GM12878 (cell line): ENCODE results near the gene MAPK1IP1L. TPM values are rescaled to one million over a fixed set of nuclear protein-coding genes. Genes with fewer than 3 reads are reported as not detected.

ENCODE experiments used
- ATF7 ChIP-seq: fragments of 450-650 bp; IDR thresholded peaks from 2 replicates; pipeline ENCODE4 v1.6.1; 2016; ENCODE audit warnings: low read depth, mild to moderate bottlenecking
- BHLHE40 ChIP-seq, 2 experiments: fragments of 450-650 bp in 1 of 2; IDR thresholded peaks; 2 replicates each; pipeline ENCODE4 v1.6.1; 2011 to 2017; ENCODE audit warnings: low read depth in 2 of 2, borderline replicate concordance in 1 of 2, improper control_type of control experiment in 1 of 2, low read length in 1 of 2, mild to moderate bottlenecking in 1 of 2
- BMI1 ChIP-seq: fragments of 450-650 bp; IDR thresholded peaks from 2 replicates; pipeline ENCODE4 v1.6.1; 2016; ENCODE audit warnings: mild to moderate bottlenecking, moderate library complexity, borderline replicate concordance
- CBX5 ChIP-seq: sonication (generic); IDR thresholded peaks from 2 replicates; pipeline ENCODE4 v1.6.1; 2016; ENCODE audit warnings: low read depth, moderate library complexity, mild to moderate bottlenecking, inconsistent platforms
- ETV6 ChIP-seq, 2 experiments: fragments of 450-650 bp in 1 of 2; IDR thresholded peaks in 1 of 2; conservative IDR thresholded peaks in 1 of 2; 2 replicates each; pipeline ENCODE4 v1.6.1; 2014; ENCODE audit warnings: antibody characterized with exemption in 1 of 2, borderline replicate concordance in 1 of 2, low read depth in 1 of 2, mild to moderate bottlenecking in 1 of 2, moderate library complexity in 1 of 2
- GATAD2B ChIP-seq: fragments of 450-650 bp; conservative IDR thresholded peaks from 2 replicates; pipeline ENCODE4 v1.6.1; 2017; ENCODE audit warnings: low read depth, mild to moderate bottlenecking, moderate library complexity
- IKZF2 ChIP-seq, 2 experiments: fragments of 450-650 bp; IDR thresholded peaks; 2 replicates each; pipeline ENCODE4 v1.6.1; 2017; ENCODE audit warnings: mild to moderate bottlenecking in 2 of 2, moderate library complexity in 2 of 2
- JUND ChIP-seq: IDR thresholded peaks from 2 replicates; pipeline ENCODE4 v1.6.1; 2012; ENCODE audit warnings: low read depth, mild to moderate bottlenecking, low read length, improper control_type of control experiment, moderate library complexity
- MXI1 ChIP-seq: fragments of 150-350 bp; IDR thresholded peaks from 2 replicates; pipeline ENCODE4 v1.6.1; 2011; ENCODE audit warnings: low read depth, mild to moderate bottlenecking, inconsistent platforms, low read length, improper control_type of control experiment
- NR2F1 ChIP-seq: fragments of 450-650 bp; conservative IDR thresholded peaks from 2 replicates; pipeline ENCODE4 v1.6.1; 2017; ENCODE audit warnings: mild to moderate bottlenecking
- POLR2A ChIP-seq: IDR thresholded peaks from 2 replicates; pipeline ENCODE4 v1.6.1; 2011; ENCODE audit warnings: low read depth, mild to moderate bottlenecking, low read length
- POLR2AphosphoS5 ChIP-seq: IDR thresholded peaks from 2 replicates; pipeline ENCODE4 v1.6.1; 2011; ENCODE audit warnings: mild to moderate bottlenecking, low read length, inconsistent platforms
- RUNX3 ChIP-seq: IDR thresholded peaks from 2 replicates; pipeline ENCODE4 v1.6.1; 2012; ENCODE audit warnings: low read length, inconsistent platforms
- SMARCA5 ChIP-seq: fragments of 450-650 bp; IDR thresholded peaks from 2 replicates; pipeline ENCODE4 v1.6.1; 2017; ENCODE audit warnings: mild to moderate bottlenecking
- SPI1 ChIP-seq: IDR thresholded peaks from 2 replicates; pipeline ENCODE4 v1.6.1; 2011; ENCODE audit warnings: low read depth, mild to moderate bottlenecking, low read length, moderate library complexity, borderline replicate concordance; ENCODE audit not compliant: insufficient read depth
- TCF12 ChIP-seq: IDR thresholded peaks from 2 replicates; pipeline ENCODE4 v1.6.1; 2011; ENCODE audit warnings: low read depth, mild to moderate bottlenecking, low read length
- ZNF622 ChIP-seq: fragments of 450-650 bp; IDR thresholded peaks from 2 replicates; pipeline ENCODE4 v1.6.1; 2017; ENCODE audit warnings: mild to moderate bottlenecking, inconsistent platforms
- polyA plus RNA-seq, 11 experiments: library from polyadenylated mRNA; depleted of rRNA in 4 of 11; unstranded in 6 of 11; stranded (reverse) in 5 of 11; fragments of >200 nt; fragmentation: Nextera tagmentation in 4 of 11; fragmentation: Illumina TruSeq in 1 of 11; extraction: Ambion mirVana in 4 of 11; extraction: Trizol in 1 of 11; gene quantifications; 1 replicate in 1 of 11; 2 replicates in 10 of 11; pipeline versions ENCODE4 v1.2.1 to v1.2.3, GENCODE V29; 2011 to 2016; ENCODE audit warnings: inconsistent platforms in 2 of 11, missing spikeins in 2 of 11, low read depth in 1 of 11
- total RNA-seq, 4 experiments: library from RNA; depleted of rRNA in 3 of 4; stranded (reverse); fragments of >200 nt in 3 of 4; fragmentation: Illumina TruSeq in 1 of 4; extraction: Trizol in 1 of 4; gene quantifications; 2 replicates each; pipeline versions ENCODE4 v1.2.1 to v1.2.3, GENCODE V29; 2013 to 2021
- TF ChIP-seq, protein P1 (sequence below): fragments of 450-650 bp; formaldehyde crosslinking; IDR thresholded peaks from 2 replicates; pipeline ENCODE4 v1.4.0; 2022; ENCODE audit warnings: mild to moderate bottlenecking, moderate library complexity
- TF ChIP-seq, protein P2 (sequence below): IDR thresholded peaks from 2 replicates; pipeline ENCODE4 v1.6.1; 2011; ENCODE audit warnings: mild to moderate bottlenecking, low read depth, low read length, moderate library complexity; ENCODE audit not compliant: insufficient replicate concordance
- TF ChIP-seq, protein P3 (sequence below): IDR thresholded peaks from 2 replicates; pipeline ENCODE4 v1.6.1; 2012; ENCODE audit warnings: low read depth, low read length, improper control_type of control experiment
- TF ChIP-seq, protein P4 (sequence below): fragments of 450-650 bp; IDR thresholded peaks from 2 replicates; pipeline ENCODE4 v1.6.1; 2014; ENCODE audit warnings: mild to moderate bottlenecking
- TF ChIP-seq, protein P5 (sequence below): fragments of 450-650 bp; IDR thresholded peaks from 2 replicates; pipeline ENCODE4 v1.6.1; 2017; ENCODE audit warnings: antibody characterized with exemption, mild to moderate bottlenecking, moderate library complexity

Gene MAPK1IP1L
- total and polyA plus RNA-seq, 10 of the 15 experiments (the other 5 are each of a cell fraction or from before 2014, with no cell fraction given) = 44.6 to 117 (median 73.0) TPM

DNA sequence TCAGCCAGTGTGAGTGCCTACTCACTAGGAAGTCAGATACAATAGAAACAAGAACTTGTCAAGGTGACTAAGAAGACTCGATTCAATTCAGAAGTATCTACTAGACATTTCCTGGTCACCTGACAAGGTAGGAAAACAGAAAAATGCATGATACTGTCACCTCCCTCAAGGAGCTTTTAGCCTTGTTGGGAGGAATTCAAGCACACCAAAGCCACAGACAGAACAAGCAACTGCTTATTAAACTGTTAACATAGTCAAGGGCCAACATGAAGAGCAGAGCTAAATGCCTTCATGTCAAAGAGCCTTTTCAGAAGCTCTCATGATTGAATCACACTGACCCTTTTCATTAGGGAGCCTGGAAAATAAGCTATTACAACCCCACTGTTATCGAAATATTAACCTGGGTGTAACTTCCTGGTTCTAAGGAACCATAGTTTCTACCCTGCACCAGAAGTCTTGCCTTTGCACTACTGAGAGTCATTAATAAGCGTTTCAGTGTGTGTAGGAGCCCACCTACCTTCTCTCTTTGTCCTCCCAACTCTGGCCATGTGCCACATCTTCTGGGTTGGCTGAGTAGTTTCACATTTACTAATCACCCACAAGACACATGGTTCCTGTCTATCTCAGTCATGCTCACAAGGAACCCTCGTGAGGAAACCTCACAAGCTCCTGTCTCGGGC lies 46.6 kb downstream of the MAPK1IP1L start (continued):
- TF ChIP-seq, protein P1, sequence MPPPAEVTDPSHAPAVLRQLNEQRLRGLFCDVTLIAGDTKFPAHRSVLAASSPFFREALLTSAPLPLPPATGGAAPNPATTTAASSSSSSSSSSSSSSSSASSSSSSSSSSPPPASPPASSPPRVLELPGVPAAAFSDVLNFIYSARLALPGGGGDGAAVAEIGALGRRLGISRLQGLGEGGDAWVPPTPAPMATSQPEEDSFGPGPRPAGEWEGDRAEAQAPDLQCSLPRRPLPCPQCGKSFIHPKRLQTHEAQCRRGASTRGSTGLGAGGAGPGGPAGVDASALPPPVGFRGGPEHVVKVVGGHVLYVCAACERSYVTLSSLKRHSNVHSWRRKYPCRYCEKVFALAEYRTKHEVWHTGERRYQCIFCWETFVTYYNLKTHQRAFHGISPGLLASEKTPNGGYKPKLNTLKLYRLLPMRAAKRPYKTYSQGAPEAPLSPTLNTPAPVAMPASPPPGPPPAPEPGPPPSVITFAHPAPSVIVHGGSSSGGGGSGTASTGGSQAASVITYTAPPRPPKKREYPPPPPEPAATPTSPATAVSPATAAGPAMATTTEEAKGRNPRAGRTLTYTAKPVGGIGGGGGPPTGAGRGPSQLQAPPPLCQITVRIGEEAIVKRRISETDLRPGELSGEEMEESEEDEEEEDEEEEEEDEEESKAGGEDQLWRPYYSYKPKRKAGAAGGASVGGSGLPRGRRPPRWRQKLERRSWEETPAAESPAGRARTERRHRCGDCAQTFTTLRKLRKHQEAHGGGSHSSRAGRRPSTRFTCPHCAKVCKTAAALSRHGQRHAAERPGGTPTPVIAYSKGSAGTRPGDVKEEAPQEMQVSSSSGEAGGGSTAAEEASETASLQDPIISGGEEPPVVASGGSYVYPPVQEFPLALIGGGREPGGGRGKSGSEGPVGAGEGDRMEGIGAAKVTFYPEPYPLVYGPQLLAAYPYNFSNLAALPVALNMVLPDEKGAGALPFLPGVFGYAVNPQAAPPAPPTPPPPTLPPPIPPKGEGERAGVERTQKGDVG (CRISPR knock-in tag) = no peak
- peak; percentile 91 for TF ChIP-seq JUND
- TF ChIP-seq IKZF2 (IDR thresholded peaks at IDR 0.05) = peak; percentile 91 to 94
- peak; percentile 77 for TF ChIP-seq TCF12
- TF ChIP-seq, protein P2, sequence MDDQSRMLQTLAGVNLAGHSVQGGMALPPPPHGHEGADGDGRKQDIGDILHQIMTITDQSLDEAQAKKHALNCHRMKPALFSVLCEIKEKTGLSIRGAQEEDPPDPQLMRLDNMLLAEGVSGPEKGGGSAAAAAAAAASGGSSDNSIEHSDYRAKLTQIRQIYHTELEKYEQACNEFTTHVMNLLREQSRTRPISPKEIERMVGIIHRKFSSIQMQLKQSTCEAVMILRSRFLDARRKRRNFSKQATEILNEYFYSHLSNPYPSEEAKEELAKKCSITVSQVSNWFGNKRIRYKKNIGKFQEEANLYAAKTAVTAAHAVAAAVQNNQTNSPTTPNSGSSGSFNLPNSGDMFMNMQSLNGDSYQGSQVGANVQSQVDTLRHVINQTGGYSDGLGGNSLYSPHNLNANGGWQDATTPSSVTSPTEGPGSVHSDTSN = peak; percentile 76
- peak in 1 of 2 experiments; percentile 84; a peak in 2 of 4 replicates for TF ChIP-seq ETV6 (conservative IDR thresholded peaks at IDR 0.05 in 1 of 2, IDR thresholded peaks at IDR 0.05 in 1 of 2; ENCODE audit: borderline replicate concordance in 1 of 2, low read depth in 1 of 2)
- no peak for TF ChIP-seq POLR2AphosphoS5
- peak; percentile 73; the same call in 1 of the 2 replicates for TF ChIP-seq SMARCA5
- TF ChIP-seq SPI1 = no peak; the same call in 1 of the 2 replicates
- peak; percentile 88; the same call in 1 of the 2 replicates for TF ChIP-seq CBX5
- 0 out of 2 replicates have a peak, but pooled peaks have one; percentile 22 for TF ChIP-seq BMI1
- peak; percentile 97 for TF ChIP-seq RUNX3
- peak; percentile 76 for TF ChIP-seq GATAD2B
- peak; percentile 29; the same call in 1 of the 2 replicates for TF ChIP-seq NR2F1
- TF ChIP-seq, protein P3, sequence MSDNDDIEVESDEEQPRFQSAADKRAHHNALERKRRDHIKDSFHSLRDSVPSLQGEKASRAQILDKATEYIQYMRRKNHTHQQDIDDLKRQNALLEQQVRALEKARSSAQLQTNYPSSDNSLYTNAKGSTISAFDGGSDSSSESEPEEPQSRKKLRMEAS = peak; percentile 87
- TF ChIP-seq, protein P4, sequence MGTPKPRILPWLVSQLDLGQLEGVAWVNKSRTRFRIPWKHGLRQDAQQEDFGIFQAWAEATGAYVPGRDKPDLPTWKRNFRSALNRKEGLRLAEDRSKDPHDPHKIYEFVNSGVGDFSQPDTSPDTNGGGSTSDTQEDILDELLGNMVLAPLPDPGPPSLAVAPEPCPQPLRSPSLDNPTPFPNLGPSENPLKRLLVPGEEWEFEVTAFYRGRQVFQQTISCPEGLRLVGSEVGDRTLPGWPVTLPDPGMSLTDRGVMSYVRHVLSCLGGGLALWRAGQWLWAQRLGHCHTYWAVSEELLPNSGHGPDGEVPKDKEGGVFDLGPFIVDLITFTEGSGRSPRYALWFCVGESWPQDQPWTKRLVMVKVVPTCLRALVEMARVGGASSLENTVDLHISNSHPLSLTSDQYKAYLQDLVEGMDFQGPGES = no peak
- peak; percentile 80 for TF ChIP-seq ATF7
- TF ChIP-seq POLR2A = no peak
- TF ChIP-seq, protein P5, sequence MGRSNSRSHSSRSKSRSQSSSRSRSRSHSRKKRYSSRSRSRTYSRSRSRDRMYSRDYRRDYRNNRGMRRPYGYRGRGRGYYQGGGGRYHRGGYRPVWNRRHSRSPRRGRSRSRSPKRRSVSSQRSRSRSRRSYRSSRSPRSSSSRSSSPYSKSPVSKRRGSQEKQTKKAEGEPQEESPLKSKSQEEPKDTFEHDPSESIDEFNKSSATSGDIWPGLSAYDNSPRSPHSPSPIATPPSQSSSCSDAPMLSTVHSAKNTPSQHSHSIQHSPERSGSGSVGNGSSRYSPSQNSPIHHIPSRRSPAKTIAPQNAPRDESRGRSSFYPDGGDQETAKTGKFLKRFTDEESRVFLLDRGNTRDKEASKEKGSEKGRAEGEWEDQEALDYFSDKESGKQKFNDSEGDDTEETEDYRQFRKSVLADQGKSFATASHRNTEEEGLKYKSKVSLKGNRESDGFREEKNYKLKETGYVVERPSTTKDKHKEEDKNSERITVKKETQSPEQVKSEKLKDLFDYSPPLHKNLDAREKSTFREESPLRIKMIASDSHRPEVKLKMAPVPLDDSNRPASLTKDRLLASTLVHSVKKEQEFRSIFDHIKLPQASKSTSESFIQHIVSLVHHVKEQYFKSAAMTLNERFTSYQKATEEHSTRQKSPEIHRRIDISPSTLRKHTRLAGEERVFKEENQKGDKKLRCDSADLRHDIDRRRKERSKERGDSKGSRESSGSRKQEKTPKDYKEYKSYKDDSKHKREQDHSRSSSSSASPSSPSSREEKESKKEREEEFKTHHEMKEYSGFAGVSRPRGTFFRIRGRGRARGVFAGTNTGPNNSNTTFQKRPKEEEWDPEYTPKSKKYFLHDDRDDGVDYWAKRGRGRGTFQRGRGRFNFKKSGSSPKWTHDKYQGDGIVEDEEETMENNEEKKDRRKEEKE = no peak
- peak; percentile 78; the same call in 1 of the 2 replicates for TF ChIP-seq MXI1
- peak; percentile 94 to 95 for TF ChIP-seq BHLHE40 (IDR thresholded peaks at IDR 0.05; ENCODE audit: borderline replicate concordance in 1 of 2, low read depth in 2 of 2, low read length in 1 of 2)
- TF ChIP-seq ZNF622 = no peak
